RWPE2 (cell line): Measurements from ENCODE around the gene LMTK3.
A peak's percentile ranks its signal among the peaks of the same experiment; 100 is the strongest.
"Not testable (repeated sequence)": the region's sequence is repeated elsewhere in the genome, so short reads cannot be mapped to it uniquely, and the experiment has no call there.

ENCODE experiments used
- ATAC-seq: fragments of 200-7000 bp; cut with Tn5 transposase; 3 replicates; pipeline ENCODE4 v1.9.1; 2021; ENCODE audit warnings: low read depth
- DNase-seq: peaks from one replicate; pipeline ENCODE4 v3.0.0-alpha.2; 2020; ENCODE audit warnings: low spot score
- H3K27ac ChIP-seq: fragments of 450-650 bp; 2 replicates; pipeline ENCODE4 v1.5.1; 2017; ENCODE audit warnings: mild to moderate bottlenecking; ENCODE audit not compliant: poor library complexity, severe bottlenecking
- H3K27me3 ChIP-seq: fragments of 250-450 bp; sonication (Bioruptor Pico); 2 replicates; pipeline ENCODE4 v1.5.1; 2021; ENCODE audit warnings: mild to moderate bottlenecking, moderate library complexity; ENCODE audit not compliant: insufficient read depth, poor library complexity, severe bottlenecking
- H3K36me3 ChIP-seq: fragments of 250-450 bp; sonication (Bioruptor Pico); 2 replicates; pipeline ENCODE4 v1.5.1; 2020; ENCODE audit warnings: low read depth, mild to moderate bottlenecking, moderate library complexity
- H3K4me1 ChIP-seq: fragments of 250-450 bp; sonication (Bioruptor Pico); 2 replicates; pipeline ENCODE4 v1.5.1; 2021; ENCODE audit warnings: mild to moderate bottlenecking, moderate library complexity; ENCODE audit not compliant: insufficient read depth, poor library complexity, severe bottlenecking
- H3K4me3 ChIP-seq: fragments of 250-450 bp; sonication (Bioruptor Pico); 2 replicates; pipeline ENCODE4 v1.5.1; 2021; ENCODE audit warnings: mild to moderate bottlenecking, moderate library complexity; ENCODE audit not compliant: severe bottlenecking
- H3K9me3 ChIP-seq: fragments of 250-450 bp; sonication (Bioruptor Pico); 2 replicates; pipeline ENCODE4 v1.5.1; 2021; ENCODE audit warnings: mild to moderate bottlenecking, moderate library complexity; ENCODE audit not compliant: severe bottlenecking
- CTCF ChIP-seq: fragments of 450-650 bp; IDR thresholded peaks from one replicate; pipeline ENCODE4 v1.5.1; 2017; ENCODE audit warnings: mild to moderate bottlenecking, moderate library complexity; ENCODE audit not compliant: poor library complexity, severe bottlenecking

LMTK3 gene

GRCh38 chr19:48539503-48540096, 28.0 kb upstream of the LMTK3 start:
- Histone ChIP-seq H3K4me1 (peaks cover 4% of the 10 kb centered on the region), H3K9me3 (no peaks in the 10 kb centered on the region), H3K27me3 (no peaks in the 10 kb centered on the region), H3K27ac (no peak overlapping the region), H3K36me3 (no peaks in the 10 kb centered on the region), H3K4me3 (no peak overlapping the region)
- no peak for TF ChIP-seq CTCF
- peak; percentile 86 for DNase-seq
- ATAC-seq = peak; percentile 29; the same call in 2 of the 3 replicates

- not testable (repeated sequence) for ATAC-seq
Measured at GRCh38 chr19:48538057-48538456, 26.4 kb upstream of the LMTK3 start.

GRCh38 chr19:48537541-48537940, 25.9 kb upstream of the LMTK3 start:
- Histone ChIP-seq H3K4me1 (no peaks in the 10 kb centered on the region), H3K4me3 (no peak overlapping the region), H3K9me3 (no peaks in the 10 kb centered on the region), H3K27ac (no peak overlapping the region), H3K27me3 (no peaks in the 10 kb centered on the region), H3K36me3 (no peaks in the 10 kb centered on the region)
- ATAC-seq = no peak
- no peak for TF ChIP-seq CTCF
- DNase-seq = no peak

More at GRCh38 chr19:48538057-48538456, 26.4 kb upstream of the LMTK3 start:
- H3K36me3 ChIP-seq, H3K27me3 ChIP-seq, DNase-seq, H3K9me3 ChIP-seq, H3K4me3 ChIP-seq, H3K27ac ChIP-seq, H3K4me1 ChIP-seq: not testable (repeated sequence)

GRCh38 chr19:48533770-48534169, 22.1 kb upstream of the LMTK3 start:
- no peak for DNase-seq
- ATAC-seq = no peak
- H3K4me1 ChIP-seq = no peaks in the 10 kb centered on the region
- H3K27me3 ChIP-seq = no peaks in the 10 kb centered on the region
- H3K27ac ChIP-seq = no peak overlapping the region
- H3K9me3 ChIP-seq = no peaks in the 10 kb centered on the region
- no peaks in the 10 kb centered on the region for H3K36me3 ChIP-seq
- no peak overlapping the region for H3K4me3 ChIP-seq
- no peak for TF ChIP-seq CTCF

GRCh38 chr19:48530770-48531169, 19.1 kb upstream of the LMTK3 start:
- Histone ChIP-seq H3K27me3 (no peaks in the 10 kb centered on the region), H3K4me3 (no peak overlapping the region), H3K9me3 (peaks cover 5% of the 10 kb centered on the region), H3K36me3 (no peaks in the 10 kb centered on the region), H3K27ac (no peak overlapping the region), H3K4me1 (no peaks in the 10 kb centered on the region)
- no peak for DNase-seq
- no peak for ATAC-seq
- TF ChIP-seq CTCF = no peak
